SK-N-SH (cell line): ENCODE measurements around the gene E4F1. TPM values are rescaled to one million over a fixed set of nuclear protein-coding genes. Genes with fewer than 3 reads are reported as not detected.

Experiments used
- CTCF ChIA-PET: fragments of 300-600, 350-600 bp; formaldehyde crosslinking; extraction: SDS; loops from one replicate; lab custom pipeline; 2021; lab: Yijun Ruan, JAX
- POLR2A ChIA-PET: fragments of 350-600 bp; sonication (Branson Sonifier 250); formaldehyde crosslinking; extraction: SDS; loops from one replicate; lab custom pipeline; 2020; ENCODE audit warnings: antibody characterized with exemption, inconsistent platforms; lab: Yijun Ruan, JAX
- DNase-seq: peaks from one replicate; pipeline ENCODE4 v3.0.0; 2012
- H2AFZ ChIP-seq: fragments of 200-600 bp; sonication (generic); 2 replicates; pipeline ENCODE4 v1.8.1; 2016; ENCODE audit warnings: antibody characterized with exemption, mild to moderate bottlenecking, low read depth
- H3F3A ChIP-seq: fragments of 200-600 bp; sonication (generic); replicated peaks from 2 replicates; pipeline ENCODE3; 2016; ENCODE audit warnings: antibody characterized with exemption, mild to moderate bottlenecking; ENCODE audit not compliant: insufficient read depth
- H3K27ac ChIP-seq, 2 experiments: fragments of 200-500 bp in 1 of 2; fragments of 200-600 bp in 1 of 2; sonication (Bioruptor generic) in 1 of 2; sonication (generic), shearing (Covaris generic) in 1 of 2; 2 replicates each; pipeline versions ENCODE4 v1.5.1 to v1.6.1; 2014 to 2016; ENCODE audit warnings: low read depth in 2 of 2, inconsistent platforms in 1 of 2, low read length in 1 of 2, mild to moderate bottlenecking in 1 of 2, mixed read lengths in 1 of 2
- H3K27me3 ChIP-seq: fragments of 200-600 bp; sonication (generic), shearing (Covaris generic); 2 replicates; pipeline ENCODE4 v1.6.1; 2016; ENCODE audit warnings: mixed run types; ENCODE audit not compliant: insufficient read depth
- H3K36me3 ChIP-seq, 2 experiments: fragments of 200-500 bp in 1 of 2; fragments of 200-600 bp in 1 of 2; sonication (Bioruptor generic) in 1 of 2; sonication (generic) in 1 of 2; replicated peaks in 1 of 2; 2 replicates each; pipeline versions ENCODE3 to v1.5.1; 2014 to 2016; ENCODE audit warnings: low read length in 1 of 2, mild to moderate bottlenecking in 1 of 2; ENCODE audit not compliant: insufficient read depth in 2 of 2, control insufficient read depth in 1 of 2
- H3K4me1 ChIP-seq, 2 experiments: fragments of 200-500 bp in 1 of 2; fragments of 200-600 bp in 1 of 2; sonication (Bioruptor generic) in 1 of 2; sonication (generic), shearing (Covaris generic) in 1 of 2; 2 replicates each; pipeline versions ENCODE4 v1.5.1 to v1.6.1; 2014 to 2016; ENCODE audit warnings: low read depth in 1 of 2, low read length in 1 of 2, mixed run types in 1 of 2; ENCODE audit not compliant: insufficient read depth in 2 of 2, control insufficient read depth in 1 of 2
- H3K4me2 ChIP-seq: fragments of 200-600 bp; sonication (generic), shearing (Covaris generic); 2 replicates; pipeline ENCODE4 v1.6.1; 2017; ENCODE audit warnings: mixed run types
- H3K4me3 ChIP-seq, 2 experiments: fragments of 200-500 bp in 1 of 2; fragments of 200-600 bp in 1 of 2; sonication (Bioruptor generic) in 1 of 2; sonication (generic), shearing (Covaris generic) in 1 of 2; 2 replicates each; pipeline versions ENCODE4 v1.5.1 to v1.8.1; 2014 to 2016; ENCODE audit warnings: low read depth in 2 of 2, inconsistent platforms in 1 of 2, low read length in 1 of 2, mild to moderate bottlenecking in 1 of 2, mixed read lengths in 1 of 2, moderate library complexity in 1 of 2
- H3K79me2 ChIP-seq: fragments of 200-600 bp; sonication (generic); 2 replicates; pipeline ENCODE4 v1.8.1; 2017; ENCODE audit warnings: mild to moderate bottlenecking; ENCODE audit not compliant: insufficient read depth
- H3K9ac ChIP-seq: fragments of 200-600 bp; sonication (generic); 2 replicates; pipeline ENCODE4 v1.6.1; 2017; ENCODE audit warnings: mixed run types
- H3K9me2 ChIP-seq: fragments of 200-600 bp; sonication (generic); 2 replicates; pipeline ENCODE4 v1.6.1; 2017; ENCODE audit warnings: mixed run types
- H3K9me3 ChIP-seq: fragments of 200-600 bp; sonication (generic); 2 replicates; pipeline ENCODE4 v1.6.1; 2017; ENCODE audit warnings: mixed run types, mild to moderate bottlenecking, moderate library complexity
- H4K20me1 ChIP-seq: fragments of 200-600 bp; sonication (generic); 2 replicates; pipeline ENCODE4 v1.6.1; 2017; ENCODE audit warnings: mild to moderate bottlenecking, mixed run types; ENCODE audit not compliant: insufficient read depth
- CTCF ChIP-seq: fragments of 200-600 bp; sonication (generic); IDR thresholded peaks from 2 replicates; pipeline ENCODE4 v1.6.1; 2017; ENCODE audit warnings: antibody characterized with exemption, mild to moderate bottlenecking, moderate library complexity
- FOXJ3 ChIP-seq: sonication (generic); formaldehyde crosslinking; IDR thresholded peaks from 2 replicates; pipeline ENCODE4 v1.5.1; 2020; ENCODE audit warnings: mild to moderate bottlenecking, missing genetic modification reagents
- FOXM1 ChIP-seq: IDR thresholded peaks from 2 replicates; pipeline ENCODE4 v1.4.0; 2012; ENCODE audit warnings: low read depth, mild to moderate bottlenecking
- GATA2 ChIP-seq: sonication (generic); formaldehyde crosslinking; IDR thresholded peaks from 2 replicates; pipeline ENCODE4 v1.5.0; 2020; ENCODE audit warnings: mild to moderate bottlenecking, missing genetic modification reagents
- IRF3 ChIP-seq: fragments of 150-350 bp; IDR thresholded peaks from 2 replicates; pipeline ENCODE4 v1.6.1; 2016; ENCODE audit warnings: mild to moderate bottlenecking, low read depth, low read length
- JUND ChIP-seq: IDR thresholded peaks from 2 replicates; pipeline ENCODE4 v1.4.0; 2012
- NRF1 ChIP-seq: IDR thresholded peaks from 2 replicates; pipeline ENCODE4 v1.6.1; 2012; ENCODE audit warnings: low read depth, mild to moderate bottlenecking, low read length
- PBX3 ChIP-seq: IDR thresholded peaks from 2 replicates; pipeline ENCODE4; 2012
- POLR2AphosphoS5 ChIP-seq: IDR thresholded peaks from 2 replicates; pipeline ENCODE4 v1.6.1; 2012; ENCODE audit warnings: low read depth, low read length
- REST ChIP-seq: IDR thresholded peaks from 2 replicates; pipeline ENCODE4 v1.6.1; 2012; ENCODE audit warnings: mild to moderate bottlenecking, low read depth, low read length, moderate library complexity
- RXRA ChIP-seq: IDR thresholded peaks from 2 replicates; pipeline ENCODE4 v1.4.0; 2012; ENCODE audit warnings: low read depth, mild to moderate bottlenecking, borderline replicate concordance
- TCF12 ChIP-seq: IDR thresholded peaks from 2 replicates; pipeline ENCODE4 v1.4.0; 2012
- TEAD4 ChIP-seq: IDR thresholded peaks from 2 replicates; pipeline ENCODE4 v1.4.0; 2012; ENCODE audit warnings: mild to moderate bottlenecking, borderline replicate concordance; ENCODE audit not compliant: insufficient read depth
- USF2 ChIP-seq: fragments of 150-350 bp; IDR thresholded peaks from 2 replicates; pipeline ENCODE4 v1.6.1; 2017; ENCODE audit warnings: antibody characterized with exemption, low read length, low read depth, borderline replicate concordance
- WGBS: methylation state at CpG from one replicate; pipeline ENCODE4 v1.1.6; 2017; ENCODE audit warnings: low lambda C conversion rate; 5-methylcytosine and 5-hydroxymethylcytosine counted together
- polyA plus RNA-seq, 3 experiments: library from polyadenylated mRNA; depleted of rRNA; stranded (reverse); fragments of >200 nt; gene quantifications; 2 replicates each; pipeline ENCODE4 v1.2.3, GENCODE V29; 2012

E4F1 gene
- polyA plus RNA-seq, 1 of the 3 experiments (the other 2 are of a cell fraction), result 33.0 TPM

- TF ChIP-seq NRF1 (no peak), JUND (no peak), FOXJ3 (no peak), PBX3 (no peak), RXRA (no peak), TEAD4 (no peak), TCF12 (no peak), USF2 (no peak), CTCF (no peak), GATA2 (CRISPR knock-in tag) (no peak), REST (no peak), POLR2AphosphoS5 (no peak), FOXM1 (no peak), IRF3 (no peak)
- no peak overlapping the region for H2AFZ ChIP-seq
- no peak overlapping the region for H3K4me3 ChIP-seq
- peaks cover 8 to 33% of the 10 kb centered on the region in 2 experiments for H3K36me3 ChIP-seq
- H3K4me1 ChIP-seq, result no peaks in the 10 kb centered on the region
- H3K79me2 ChIP-seq, result peaks cover 7% of the 10 kb centered on the region
- ChIA-PET CTCF (interaction anchor here (2.2 to 2.4 kb wide), 2 partner anchors 9 to 12 kb away, joined by 5 to 8 read pairs; partner anchors contain the start of gene ECI1), POLR2A (no interaction called here)
- no peaks in the 10 kb centered on the region for H3K27me3 ChIP-seq
- no peaks in the 10 kb centered on the region for H3K9me2 ChIP-seq
- no peak overlapping the region for H3K27ac ChIP-seq
- H3K9ac ChIP-seq, result no peak overlapping the region
- H3F3A ChIP-seq, result peaks cover 10% of the 10 kb centered on the region
- peak; percentile 22 for DNase-seq
- no peaks in the 10 kb centered on the region for H4K20me1 ChIP-seq
- no peak overlapping the region for H3K4me2 ChIP-seq
- 97% methylated on average over 5 of the region's 11 CpGs for WGBS
- H3K9me3 ChIP-seq, result no peaks in the 10 kb centered on the region
Observed at GRCh38 chr16:2242598-2242997, 19.2 kb downstream of the E4F1 start.
